ENCODE measurements around the gene PEDS1. TPM values are rescaled to one million over a fixed set of nuclear protein-coding genes. Genes with fewer than 3 reads are reported as not detected.

Gene PEDS1
- total and polyA plus RNA-seq, 2 of the 13 experiments (the other 11 are each of a cell fraction or from before 2014, with no cell fraction given): 30.5 to 93.9 TPM

DNA sequence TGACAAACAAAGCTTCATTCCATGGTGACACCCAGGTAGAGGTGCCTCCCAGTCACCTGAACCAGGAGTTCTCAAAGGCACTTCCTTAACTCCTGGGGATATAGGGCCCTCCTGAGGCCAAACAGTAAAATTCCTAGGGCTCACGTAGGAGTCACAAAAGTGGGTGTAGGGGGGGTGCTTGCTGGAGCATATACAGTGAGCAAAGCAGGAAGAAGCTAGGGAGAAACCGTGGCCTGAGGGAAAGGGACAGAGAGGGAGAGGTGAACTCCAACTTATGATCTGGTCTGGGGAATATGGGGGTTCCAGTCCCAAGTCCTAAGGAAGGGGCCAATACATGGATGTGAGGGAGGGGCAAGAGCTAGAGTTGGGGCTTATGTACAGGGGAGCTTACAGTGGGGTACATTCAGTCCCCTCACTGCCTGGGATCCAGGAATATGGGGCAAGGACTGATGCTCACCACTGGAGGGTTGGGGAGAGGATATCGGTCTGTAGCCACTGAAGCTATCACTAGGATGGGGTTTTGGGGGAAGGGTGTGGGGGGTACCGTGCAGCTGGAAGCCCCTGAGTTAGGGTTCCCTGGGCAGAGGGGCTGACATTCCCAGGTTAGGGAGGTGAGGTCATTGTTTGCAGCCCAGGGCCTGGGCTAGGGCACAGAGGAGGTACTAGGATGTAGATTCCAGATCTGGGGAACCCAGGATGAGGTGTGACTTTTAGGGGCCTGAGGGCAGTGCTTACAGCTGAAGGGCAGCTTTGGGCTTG, 950 bp downstream of the PEDS1 start (continued):
- peak; percentile 20; the same call in 1 of the 2 replicates for TF ChIP-seq RAD21 (CRISPR knock-in tag; IDR thresholded peaks at IDR 0.05)
- peak; percentile 5; the same call in 1 of the 2 replicates for TF ChIP-seq CBX5 (CRISPR knock-in tag; IDR thresholded peaks at IDR 0.05; ENCODE audit: borderline replicate concordance)
- TF ChIP-seq, protein P1, sequence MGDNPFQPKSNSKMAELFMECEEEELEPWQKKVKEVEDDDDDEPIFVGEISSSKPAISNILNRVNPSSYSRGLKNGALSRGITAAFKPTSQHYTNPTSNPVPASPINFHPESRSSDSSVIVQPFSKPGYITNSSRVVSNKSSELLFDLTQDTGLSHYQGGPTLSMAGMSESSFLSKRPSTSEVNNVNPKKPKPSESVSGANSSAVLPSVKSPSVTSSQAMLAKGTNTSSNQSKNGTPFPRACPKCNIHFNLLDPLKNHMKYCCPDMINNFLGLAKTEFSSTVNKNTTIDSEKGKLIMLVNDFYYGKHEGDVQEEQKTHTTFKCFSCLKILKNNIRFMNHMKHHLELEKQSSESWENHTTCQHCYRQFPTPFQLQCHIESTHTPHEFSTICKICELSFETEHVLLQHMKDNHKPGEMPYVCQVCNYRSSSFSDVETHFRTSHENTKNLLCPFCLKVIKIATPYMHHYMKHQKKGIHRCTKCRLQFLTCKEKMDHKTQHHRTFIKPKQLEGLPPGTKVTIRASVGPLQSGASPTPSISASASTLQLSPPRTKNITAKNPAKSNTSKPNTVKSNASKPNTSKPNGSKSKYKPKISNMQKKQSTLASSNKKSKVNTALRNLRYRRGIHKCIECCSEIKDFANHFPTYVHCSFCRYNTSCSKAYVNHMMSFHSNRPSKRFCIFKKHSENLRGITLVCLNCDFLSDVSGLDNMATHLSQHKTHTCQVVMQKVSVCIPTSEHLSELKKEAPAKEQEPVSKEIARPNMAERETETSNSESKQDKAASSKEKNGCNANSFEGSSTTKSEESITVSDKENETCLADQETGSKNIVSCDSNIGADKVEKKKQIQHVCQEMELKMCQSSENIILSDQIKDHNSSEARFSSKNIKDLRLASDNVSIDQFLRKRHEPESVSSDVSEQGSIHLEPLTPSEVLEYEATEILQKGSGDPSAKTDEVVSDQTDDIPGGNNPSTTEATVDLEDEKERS (CRISPR knock-in tag; IDR thresholded peaks at IDR 0.05): 0 out of 2 replicates have a peak, but pooled peaks have one; percentile 81
- TF ChIP-seq MBNL3 (CRISPR knock-in tag; conservative IDR thresholded peaks at IDR 0.05): no peak
- TF ChIP-seq ZNF451 (CRISPR knock-in tag; IDR thresholded peaks at IDR 0.05): no peak
- 0 out of 2 replicates have a peak, but pooled peaks have one; percentile 11 for TF ChIP-seq ZNF547 (CRISPR knock-in tag; IDR thresholded peaks at IDR 0.05)
- TF ChIP-seq HNF4A (CRISPR knock-in tag; IDR thresholded peaks at IDR 0.05): no peak
- 0 out of 2 replicates have a peak, but pooled peaks have one; percentile 31 for TF ChIP-seq KMT2B (CRISPR knock-in tag; IDR thresholded peaks at IDR 0.05)
- no peak for TF ChIP-seq SMAD3 (CRISPR knock-in tag; IDR thresholded peaks at IDR 0.05)

Data from HepG2 (cell line).